GM19395 (cell line): Measurements from ENCODE around the gene PDE9A.

ENCODE experiments used
- ATAC-seq: cut with Tn5 transposase; IDR thresholded peaks from one replicate; pipeline ENCODE4 v1.9.1; 2021; ENCODE audit warnings: mild to moderate bottlenecking, moderate library complexity; ENCODE audit not compliant: unreplicated experiment

PDE9A gene

GRCh38 chr21:42815217-42815616 lies 161.8 kb downstream of the PDE9A start:
- no peak for ATAC-seq

DNA sequence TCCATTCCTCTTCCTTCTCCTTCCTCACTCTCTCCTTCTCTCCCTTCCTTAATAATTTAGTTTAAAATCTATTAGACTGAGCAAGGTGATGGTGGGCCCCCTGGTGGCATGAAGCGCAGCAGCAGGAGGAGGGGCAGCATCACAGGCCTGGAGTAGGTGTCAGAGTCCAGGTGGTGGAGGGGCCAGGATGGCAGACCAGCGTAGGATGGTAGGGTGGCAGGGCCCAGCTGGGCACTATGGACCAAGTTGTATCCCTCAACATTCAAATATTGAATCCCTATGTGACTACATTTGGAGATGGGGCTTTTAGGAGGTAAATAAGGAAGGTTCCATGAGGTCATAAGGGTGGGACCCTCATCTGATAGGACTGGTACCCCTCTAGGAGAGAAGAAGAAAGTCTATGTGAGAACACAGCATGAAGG lies 164.9 kb downstream of the PDE9A start:
- no peak for ATAC-seq

DNA sequence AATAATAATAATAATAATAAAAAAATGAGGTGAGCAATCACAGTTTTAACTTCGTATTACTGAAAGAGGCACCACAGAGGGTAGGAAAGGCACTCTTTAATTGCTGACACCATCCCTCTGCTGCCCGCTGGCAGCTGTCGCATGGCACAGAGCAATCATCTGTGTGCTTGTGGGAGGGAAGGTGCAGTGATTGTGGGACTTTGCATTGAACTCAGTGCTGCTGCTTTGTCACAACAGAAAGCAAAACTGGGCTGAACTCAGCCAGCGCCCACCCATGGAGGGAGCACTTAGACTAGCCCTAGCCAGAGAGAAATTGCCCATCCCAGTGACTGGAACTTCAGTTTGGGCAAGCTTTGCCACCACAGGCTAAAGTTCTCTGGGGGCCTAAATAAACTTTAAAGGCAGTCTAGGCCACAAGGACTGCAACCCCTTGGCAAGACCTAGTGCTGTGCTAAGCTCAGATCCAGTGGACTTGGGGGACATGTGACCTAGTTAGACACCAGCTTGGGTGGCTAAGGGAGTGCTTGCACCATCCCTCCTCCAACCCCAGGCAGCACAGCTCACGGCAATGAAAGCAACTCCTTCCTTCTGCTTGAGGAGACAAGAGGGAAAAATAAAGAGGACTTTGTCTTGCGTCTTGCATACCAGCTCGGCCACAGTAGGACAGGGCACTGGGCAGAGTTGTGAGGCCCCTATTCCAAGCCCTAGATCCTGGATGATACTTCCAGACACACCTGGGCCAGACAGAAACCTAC lies 166.6 kb downstream of the PDE9A start:
- ATAC-seq, result no peak

GRCh38 chr21:42820616-42821465 lies 167.4 kb downstream of the PDE9A start:
- no peak for ATAC-seq
